Measurements from ENCODE around the gene LARGE1.

DNA sequence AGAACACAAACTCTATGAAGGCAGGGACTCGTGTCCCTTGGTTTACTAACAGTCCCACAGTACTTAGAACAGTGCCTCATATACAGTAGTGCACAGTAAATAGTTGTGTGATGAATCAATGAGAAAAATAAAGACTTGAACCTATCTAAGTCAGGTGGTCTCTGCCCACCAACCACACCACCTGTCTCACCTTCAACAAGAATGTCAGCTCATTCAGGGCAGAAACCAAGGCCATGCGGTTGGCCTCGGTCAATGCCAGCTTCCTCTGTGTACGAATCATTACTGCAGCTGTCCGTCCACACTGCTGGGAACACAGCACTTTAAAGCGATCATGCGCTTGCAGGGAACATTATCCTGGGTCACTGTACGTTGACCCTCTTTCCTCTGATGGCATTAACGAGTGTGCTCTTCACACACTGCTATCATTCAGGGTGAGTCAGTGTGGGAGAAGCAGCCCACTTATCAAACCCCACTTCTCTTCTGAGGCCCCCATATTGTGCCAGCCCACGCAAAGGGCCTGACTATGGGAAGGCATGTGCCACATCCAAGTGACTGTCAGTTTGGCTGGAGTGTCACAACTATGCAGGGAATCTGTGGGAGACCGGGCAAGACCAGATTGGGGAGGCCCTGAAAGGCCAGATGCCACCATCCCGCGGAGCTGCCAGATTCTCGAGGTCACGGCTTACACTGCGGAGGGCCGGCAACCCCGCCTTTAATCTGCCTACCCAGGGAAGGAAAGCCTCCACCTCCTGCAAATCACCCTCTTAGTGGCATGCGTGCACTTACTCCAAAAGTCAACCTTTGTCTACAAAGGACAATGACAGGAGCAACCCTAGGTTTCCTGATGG is 36.1 kb downstream of the LARGE1 start:
- TF ChIP-seq, protein P1, sequence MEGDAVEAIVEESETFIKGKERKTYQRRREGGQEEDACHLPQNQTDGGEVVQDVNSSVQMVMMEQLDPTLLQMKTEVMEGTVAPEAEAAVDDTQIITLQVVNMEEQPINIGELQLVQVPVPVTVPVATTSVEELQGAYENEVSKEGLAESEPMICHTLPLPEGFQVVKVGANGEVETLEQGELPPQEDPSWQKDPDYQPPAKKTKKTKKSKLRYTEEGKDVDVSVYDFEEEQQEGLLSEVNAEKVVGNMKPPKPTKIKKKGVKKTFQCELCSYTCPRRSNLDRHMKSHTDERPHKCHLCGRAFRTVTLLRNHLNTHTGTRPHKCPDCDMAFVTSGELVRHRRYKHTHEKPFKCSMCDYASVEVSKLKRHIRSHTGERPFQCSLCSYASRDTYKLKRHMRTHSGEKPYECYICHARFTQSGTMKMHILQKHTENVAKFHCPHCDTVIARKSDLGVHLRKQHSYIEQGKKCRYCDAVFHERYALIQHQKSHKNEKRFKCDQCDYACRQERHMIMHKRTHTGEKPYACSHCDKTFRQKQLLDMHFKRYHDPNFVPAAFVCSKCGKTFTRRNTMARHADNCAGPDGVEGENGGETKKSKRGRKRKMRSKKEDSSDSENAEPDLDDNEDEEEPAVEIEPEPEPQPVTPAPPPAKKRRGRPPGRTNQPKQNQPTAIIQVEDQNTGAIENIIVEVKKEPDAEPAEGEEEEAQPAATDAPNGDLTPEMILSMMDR (IDR thresholded peaks at IDR 0.05 in 8 of 11, conservative IDR thresholded peaks at IDR 0.05 in 3 of 11), result no peak
- no peak for TF ChIP-seq POLR2A (IDR thresholded peaks at IDR 0.05)
